Right cardiac atrium (tissue), 5 donors: ENCODE data around the gene CENPC. TPM values are rescaled to one million over a fixed set of nuclear protein-coding genes. Genes with fewer than 3 reads are reported as not detected.
"Not testable (repeated sequence)": the region's sequence is repeated elsewhere in the genome, so short reads cannot be mapped to it uniquely, and the experiment has no call there.

Source experiments
- ATAC-seq, 2 donors: fragments of 200-7000 bp; cut with Tn5 transposase; one replicate each; pipeline versions ENCODE4 v1.8.0 to v1.9.1; 2020; ENCODE audit warnings: moderate library complexity in 2 of 2, mild to moderate bottlenecking in 1 of 2
- DNase-seq, 3 donors: peaks; one replicate each; pipeline ENCODE4 v3.0.0-alpha.2; 2020
- H3K27ac ChIP-seq: one replicate; pipeline ENCODE4 v1.5.1; 2013; ENCODE audit warnings: mild to moderate bottlenecking, low read length, control low read depth, moderate library complexity
- H3K27me3 ChIP-seq: one replicate; pipeline ENCODE4 v1.6.1; 2013; ENCODE audit not compliant: control insufficient read depth, insufficient read depth
- H3K4me1 ChIP-seq: one replicate; pipeline ENCODE4 v1.6.1; 2013; ENCODE audit warnings: low read length; ENCODE audit not compliant: control insufficient read depth, insufficient read depth
- H3K4me3 ChIP-seq: one replicate; pipeline ENCODE4 v1.5.1; 2013; ENCODE audit warnings: low read length, control low read depth
- H3K9me3 ChIP-seq: one replicate; pipeline ENCODE4 v1.6.1; 2013; ENCODE audit warnings: low read length; ENCODE audit not compliant: control insufficient read depth
- WGBS: extraction: QIAGEN DNeasy Blood & Tissue Kit; methylation state at CpG from one replicate; pipeline ENCODE4 v1.1.7; 2013; 5-methylcytosine and 5-hydroxymethylcytosine counted together
- intact Hi-C, 4 donors: fragments of 100-400 bp; cut with DNase I; formaldehyde crosslinking; loops; one replicate each; pipeline versions ENCODE4 v1.11.0 to v1.14.0; 2022 to 2023
- polyA plus RNA-seq: library from polyadenylated mRNA; stranded (reverse); fragments of 200-250 nt; gene quantifications from one replicate; pipeline ENCODE4 v1.2.3, GENCODE V29; 2013
- total RNA-seq, 4 donors: library from RNA; stranded (reverse); fragmentation: NEBNext Ultra II Directional; extraction: Animal tissue kit (Norgen Biotek cat#: 25700); gene quantifications; one replicate each; pipeline ENCODE4 v1.2.1, GENCODE V29; 2021
- donor health status: healthy with polysubstance abuse.
- donor health status: DM: no; HTN: yes; CAD: no.
- donor health status: DM: no; HTN: no; CAD: no.
- donor health status: DM: no; HTN: yes; CAD: no; lungs with severe emphysema.
- donor health status: DM: yes; HTN: yes; CAD: no.

Gene CENPC
- total and polyA plus RNA-seq, 5 donors: 4.9 to 12.4 (median 11.7) TPM

- H3K27ac ChIP-seq, ATAC-seq, H3K4me3 ChIP-seq, H3K9me3 ChIP-seq, H3K4me1 ChIP-seq, H3K27me3 ChIP-seq, intact Hi-C loops, DNase-seq: not testable (repeated sequence)
- WGBS: 57% methylated on average over 4 of the region's 4 CpGs
Observed at GRCh38 chr4:67552146-67552792, 7.0 kb upstream of the CENPC start.

GRCh38 chr4:67550857-67551256 lies 5.6 kb upstream of the CENPC start:
- 94% methylated on average over 3 of the region's 3 CpGs for WGBS
- no peaks in the 10 kb centered on the region for H3K27me3 ChIP-seq
- no peaks in the 10 kb centered on the region for H3K4me1 ChIP-seq
- ATAC-seq: no peak
- intact Hi-C loops: no loop called here
- DNase-seq: no peak
- H3K27ac ChIP-seq: no peak overlapping the region
- H3K9me3 ChIP-seq: no peaks in the 10 kb centered on the region
- no peak overlapping the region for H3K4me3 ChIP-seq

GRCh38 chr4:67550451-67550850 lies 5.1 kb upstream of the CENPC start:
- ATAC-seq (no peak), DNase-seq (no peak)
- H3K27ac ChIP-seq: no peak overlapping the region
- no peaks in the 10 kb centered on the region for H3K4me1 ChIP-seq
- H3K27me3 ChIP-seq: no peaks in the 10 kb centered on the region
- no peak overlapping the region for H3K4me3 ChIP-seq
- intact Hi-C loops: no loop called here
- H3K9me3 ChIP-seq: no peaks in the 10 kb centered on the region

GRCh38 chr4:67549123-67549522 lies 3.8 kb upstream of the CENPC start:
- DNase-seq: no peak
- no peaks in the 10 kb centered on the region for H3K4me1 ChIP-seq
- no peaks in the 10 kb centered on the region for H3K27me3 ChIP-seq
- H3K4me3 ChIP-seq: no peak overlapping the region
- WGBS: 21% methylated on average over 1 of the region's 1 CpG
- intact Hi-C loops: no loop called here
- no peak for ATAC-seq
- H3K9me3 ChIP-seq: no peaks in the 10 kb centered on the region
- no peak overlapping the region for H3K27ac ChIP-seq

- intact Hi-C loops: no loop called here
Observed at GRCh38 chr4:67546971-67547370, 1.7 kb upstream of the CENPC start.

GRCh38 chr4:67546004-67546356 lies 677 bp upstream of the CENPC start:
- Histone ChIP-seq H3K4me1 (no peaks in the 10 kb centered on the region), H3K27ac (no peak overlapping the region), H3K4me3 (peak overlapping the region; percentile 88), H3K9me3 (no peaks in the 10 kb centered on the region), H3K27me3 (no peaks in the 10 kb centered on the region)
- no peak for ATAC-seq
- DNase-seq: no peak
- 41% methylated on average over 4 of the region's 4 CpGs for WGBS
- intact Hi-C loops: no loop called here

More at GRCh38 chr4:67546971-67547370, 1.7 kb upstream of the CENPC start:
- WGBS: 59% methylated on average over 4 of the region's 4 CpGs
- no peak overlapping the region for H3K27ac ChIP-seq
- DNase-seq: no peak
- ATAC-seq: no peak
- no peaks in the 10 kb centered on the region for H3K27me3 ChIP-seq
- H3K4me1 ChIP-seq: no peaks in the 10 kb centered on the region
- no peaks in the 10 kb centered on the region for H3K9me3 ChIP-seq
- no peak overlapping the region for H3K4me3 ChIP-seq

- ATAC-seq (no peak), DNase-seq (no peak)
- intact Hi-C loops: no loop called here
- Histone ChIP-seq H3K27ac (no peak overlapping the region), H3K9me3 (no peaks in the 10 kb centered on the region), H3K4me3 (no peak overlapping the region), H3K4me1 (no peaks in the 10 kb centered on the region), H3K27me3 (no peaks in the 10 kb centered on the region)
- WGBS: 71% methylated on average over 1 of the region's 1 CpG
Observed at GRCh38 chr4:67542076-67542475, 3.2 kb downstream of the CENPC start.

- H3K9me3 ChIP-seq: no peaks in the 10 kb centered on the region
- H3K4me1 ChIP-seq: no peaks in the 10 kb centered on the region
- no peaks in the 10 kb centered on the region for H3K27me3 ChIP-seq
- no peak for DNase-seq
- 97% methylated on average over 1 of the region's 1 CpG for WGBS
- H3K4me3 ChIP-seq: no peak overlapping the region
- intact Hi-C loops: no loop called here
- no peak overlapping the region for H3K27ac ChIP-seq
- no peak for ATAC-seq
Observed at GRCh38 chr4:67539830-67540229, 5.5 kb downstream of the CENPC start.

GRCh38 chr4:67535280-67535840 lies 9.9 kb downstream of the CENPC start:
- Histone ChIP-seq H3K9me3 (no peaks in the 10 kb centered on the region), H3K27me3 (no peaks in the 10 kb centered on the region), H3K4me3 (no peak overlapping the region), H3K4me1 (no peaks in the 10 kb centered on the region), H3K27ac (no peak overlapping the region)
- DNase-seq (no peak), ATAC-seq (no peak)
- intact Hi-C loops: no loop called here
- WGBS: 88% methylated on average over 2 of the region's 2 CpGs

- intact Hi-C loops: no loop called here
- H3K4me3 ChIP-seq: no peak overlapping the region
- no peaks in the 10 kb centered on the region for H3K27me3 ChIP-seq
- no peaks in the 10 kb centered on the region for H3K4me1 ChIP-seq
- 98% methylated on average over 3 of the region's 3 CpGs for WGBS
- no peak for ATAC-seq
- H3K27ac ChIP-seq: no peak overlapping the region
- no peaks in the 10 kb centered on the region for H3K9me3 ChIP-seq
- no peak for DNase-seq
Observed at GRCh38 chr4:67533112-67533511, 12.2 kb downstream of the CENPC start.

- H3K27me3 ChIP-seq, H3K4me1 ChIP-seq, DNase-seq, ATAC-seq, H3K27ac ChIP-seq, H3K9me3 ChIP-seq, H3K4me3 ChIP-seq, intact Hi-C loops: not testable (repeated sequence)
- WGBS: 98% methylated on average over 4 of the region's 4 CpGs
Observed at GRCh38 chr4:67532397-67532796, 12.9 kb downstream of the CENPC start.
